ENCODE data around the gene DCTN5.

DCTN5 gene

DNA sequence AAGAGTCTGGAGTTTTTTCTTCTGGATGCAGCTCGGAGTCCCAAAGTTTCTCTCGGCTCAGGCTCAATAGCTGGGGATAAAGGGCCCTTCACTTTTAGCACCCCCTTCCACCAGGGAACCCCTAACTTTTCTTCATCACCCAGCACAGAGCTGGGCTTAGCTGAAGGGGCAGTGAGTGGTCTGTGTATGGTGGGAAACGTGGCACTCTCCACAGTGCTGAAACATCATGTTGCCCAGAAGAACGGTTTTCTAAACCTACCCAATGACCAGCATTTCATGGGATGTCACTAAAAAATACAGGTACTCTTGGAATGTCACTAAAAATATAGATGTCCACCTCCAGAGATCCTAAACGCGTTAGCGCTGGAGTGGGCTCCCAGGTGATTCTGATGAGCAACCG lies 59.8 kb downstream of the DCTN5 start:
- Histone ChIP-seq H2AFZ (no peak overlapping the region), H3K27me3 (ENCODE audit: control insufficient read depth, insufficient read depth, low read length) (no peaks in the 10 kb centered on the region), H3K9ac (no peak overlapping the region), H3K27ac (no peak overlapping the region), H3K4me2 (ENCODE audit: low read length) (no peak overlapping the region), H3K79me2 (no peaks in the 10 kb centered on the region), H3K4me1 (no peaks in the 10 kb centered on the region), H3K36me3 (ENCODE audit: control insufficient read depth, insufficient read depth, low read length) (no peaks in the 10 kb centered on the region), H3K4me3 (ENCODE audit: low read depth, low read length) (no peak overlapping the region), H3K9me3 (ENCODE audit: control insufficient read depth, low read length) (no peaks in the 10 kb centered on the region)
- TF ChIP-seq, protein P1, sequence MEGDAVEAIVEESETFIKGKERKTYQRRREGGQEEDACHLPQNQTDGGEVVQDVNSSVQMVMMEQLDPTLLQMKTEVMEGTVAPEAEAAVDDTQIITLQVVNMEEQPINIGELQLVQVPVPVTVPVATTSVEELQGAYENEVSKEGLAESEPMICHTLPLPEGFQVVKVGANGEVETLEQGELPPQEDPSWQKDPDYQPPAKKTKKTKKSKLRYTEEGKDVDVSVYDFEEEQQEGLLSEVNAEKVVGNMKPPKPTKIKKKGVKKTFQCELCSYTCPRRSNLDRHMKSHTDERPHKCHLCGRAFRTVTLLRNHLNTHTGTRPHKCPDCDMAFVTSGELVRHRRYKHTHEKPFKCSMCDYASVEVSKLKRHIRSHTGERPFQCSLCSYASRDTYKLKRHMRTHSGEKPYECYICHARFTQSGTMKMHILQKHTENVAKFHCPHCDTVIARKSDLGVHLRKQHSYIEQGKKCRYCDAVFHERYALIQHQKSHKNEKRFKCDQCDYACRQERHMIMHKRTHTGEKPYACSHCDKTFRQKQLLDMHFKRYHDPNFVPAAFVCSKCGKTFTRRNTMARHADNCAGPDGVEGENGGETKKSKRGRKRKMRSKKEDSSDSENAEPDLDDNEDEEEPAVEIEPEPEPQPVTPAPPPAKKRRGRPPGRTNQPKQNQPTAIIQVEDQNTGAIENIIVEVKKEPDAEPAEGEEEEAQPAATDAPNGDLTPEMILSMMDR (IDR thresholded peaks at IDR 0.05) = no peak

- TF ChIP-seq, protein P1 (IDR thresholded peaks at IDR 0.05) = no peak
- H3K9me3 ChIP-seq (ENCODE audit: control insufficient read depth, low read length) = no peaks in the 10 kb centered on the region
- no peak overlapping the region for H2AFZ ChIP-seq
- H3K4me3 ChIP-seq (ENCODE audit: low read depth, low read length) = no peak overlapping the region
- no peak overlapping the region for H3K4me2 ChIP-seq (ENCODE audit: low read length)
- H3K27me3 ChIP-seq (ENCODE audit: control insufficient read depth, insufficient read depth, low read length) = no peaks in the 10 kb centered on the region
- H3K27ac ChIP-seq = no peak overlapping the region
- no peak overlapping the region for H3K9ac ChIP-seq
- no peaks in the 10 kb centered on the region for H3K36me3 ChIP-seq (ENCODE audit: control insufficient read depth, insufficient read depth, low read length)
- H3K4me1 ChIP-seq = no peaks in the 10 kb centered on the region
- H3K79me2 ChIP-seq = no peaks in the 10 kb centered on the region
Observed at GRCh38 chr16:23702951-23703350, 61.7 kb downstream of the DCTN5 start.

- no peak overlapping the region for H3K4me2 ChIP-seq (ENCODE audit: low read length)
- H3K9me3 ChIP-seq (ENCODE audit: control insufficient read depth, low read length) = no peaks in the 10 kb centered on the region
- no peak overlapping the region for H2AFZ ChIP-seq
- H3K27ac ChIP-seq = no peak overlapping the region
- no peak overlapping the region for H3K4me3 ChIP-seq (ENCODE audit: low read depth, low read length)
- H3K9ac ChIP-seq = no peak overlapping the region
- TF ChIP-seq, protein P1 (IDR thresholded peaks at IDR 0.05) = no peak
- no peaks in the 10 kb centered on the region for H3K36me3 ChIP-seq (ENCODE audit: control insufficient read depth, insufficient read depth, low read length)
- H3K79me2 ChIP-seq = no peaks in the 10 kb centered on the region
- no peaks in the 10 kb centered on the region for H3K4me1 ChIP-seq
- no peaks in the 10 kb centered on the region for H3K27me3 ChIP-seq (ENCODE audit: control insufficient read depth, insufficient read depth, low read length)
Observed at GRCh38 chr16:23704772-23705516, 63.7 kb downstream of the DCTN5 start.

DNA sequence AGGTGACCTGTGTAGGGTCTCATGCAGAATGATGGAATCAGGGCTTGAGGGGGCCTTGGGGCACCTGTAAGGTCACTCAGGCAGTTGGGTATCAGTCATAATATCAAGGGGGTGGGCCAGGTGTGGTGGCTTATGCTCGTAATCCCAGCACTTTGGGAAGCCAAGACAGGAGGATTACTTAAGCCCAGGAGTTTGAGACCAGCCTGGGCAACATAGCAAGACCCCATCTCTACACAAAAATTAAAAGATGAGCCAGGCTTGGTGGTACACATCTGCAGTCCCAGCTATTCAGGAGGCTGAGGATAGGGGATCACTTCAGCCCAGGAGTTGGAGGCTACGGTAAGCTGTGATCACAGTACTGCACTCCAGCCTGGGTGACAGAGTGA lies 64.2 kb downstream of the DCTN5 start:
- Histone ChIP-seq H2AFZ (no peak overlapping the region), H3K9me3 (ENCODE audit: control insufficient read depth, low read length) (no peaks in the 10 kb centered on the region), H3K4me1 (no peaks in the 10 kb centered on the region), H3K4me3 (ENCODE audit: low read depth, low read length) (no peak overlapping the region), H3K36me3 (ENCODE audit: control insufficient read depth, insufficient read depth, low read length) (no peaks in the 10 kb centered on the region), H3K79me2 (no peaks in the 10 kb centered on the region), H3K9ac (no peak overlapping the region), H3K27ac (no peak overlapping the region), H3K4me2 (ENCODE audit: low read length) (no peak overlapping the region), H3K27me3 (ENCODE audit: control insufficient read depth, insufficient read depth, low read length) (no peaks in the 10 kb centered on the region)
- TF ChIP-seq, protein P1 (IDR thresholded peaks at IDR 0.05) = no peak

GRCh38 chr16:23706439-23706838 lies 65.2 kb downstream of the DCTN5 start:
- Histone ChIP-seq H3K27ac (no peak overlapping the region), H3K4me1 (no peaks in the 10 kb centered on the region), H2AFZ (no peak overlapping the region), H3K9ac (no peak overlapping the region), H3K27me3 (ENCODE audit: control insufficient read depth, insufficient read depth, low read length) (no peaks in the 10 kb centered on the region), H3K4me2 (ENCODE audit: low read length) (no peak overlapping the region), H3K4me3 (ENCODE audit: low read depth, low read length) (no peak overlapping the region), H3K9me3 (ENCODE audit: control insufficient read depth, low read length) (no peaks in the 10 kb centered on the region), H3K36me3 (ENCODE audit: control insufficient read depth, insufficient read depth, low read length) (no peaks in the 10 kb centered on the region), H3K79me2 (no peaks in the 10 kb centered on the region)
- TF ChIP-seq, protein P1 (IDR thresholded peaks at IDR 0.05) = no peak
